ENCODE data around the gene NUMB. TPM values are rescaled to one million over a fixed set of nuclear protein-coding genes. Genes with fewer than 3 reads are reported as not detected.

Gene NUMB
- total and polyA plus RNA-seq, 2 donors (not counting 3 experiments of a cell fraction or from before 2014, with no cell fraction given): 128 to 164 TPM

GRCh38 chr14:73338551-73338950 lies 119.8 kb downstream of the NUMB start:
- Histone ChIP-seq H3K4me3 (replicated peaks in 1 of 3; ENCODE audit: insufficient read depth in 1 of 3, low read depth in 1 of 3, low read length in 3 of 3) (no peak overlapping the region), H3K4me2 (ENCODE audit: insufficient read depth, low read length) (no peak overlapping the region), H3K9ac (replicated peaks; ENCODE audit: extremely low read depth, insufficient read depth, low read length) (no peak overlapping the region), H3K79me2 (ENCODE audit: control insufficient read depth, insufficient read depth, low read length) (peaks cover 10% of the 10 kb centered on the region), H4K20me1 (replicated peaks; ENCODE audit: control insufficient read depth, extremely low read depth, insufficient read depth, low read length) (peaks cover 5% of the 10 kb centered on the region), H3K27me3 (ENCODE audit: control insufficient read depth in 2 of 2, insufficient read depth in 2 of 2, low read length in 2 of 2) (no peaks in the 10 kb centered on the region), H2AFZ (ENCODE audit: low read depth, low read length) (no peak overlapping the region), H3K36me3 (ENCODE audit: control insufficient read depth in 2 of 2, extremely low read depth in 1 of 2, insufficient read depth in 2 of 2, low read length in 2 of 2) (no peaks in the 10 kb centered on the region), H3K4me1 (ENCODE audit: control insufficient read depth, extremely low read depth, insufficient read depth, low read length) (no peaks in the 10 kb centered on the region), H3K9me3 (replicated peaks; ENCODE audit: control insufficient read depth, insufficient read depth, low read length) (no peaks in the 10 kb centered on the region), H3K27ac (ENCODE audit: insufficient read depth, low read depth, low read length) (no peak overlapping the region), H3K9me1 (replicated peaks; ENCODE audit: control insufficient read depth, extremely low read depth, insufficient read depth, low read length) (no peaks in the 10 kb centered on the region)
- POLR2A ChIA-PET: no interaction called here
- BruUV-seq (replicated peaks): no TSS peak
- dilution Hi-C loops (cut with MboI; ENCODE audit: extremely low pct_ligation_motif_present, low sequenced_read_pairs): no loop called here
- no peak for TF ChIP-seq POLR2A (IDR thresholded peaks at IDR 0.05; ENCODE audit: low read depth, low read length)
- TF ChIP-seq POLR2AphosphoS5 (IDR thresholded peaks at IDR 0.05; ENCODE audit: insufficient read depth, low read depth, low read length): no peak
- no peak for TF ChIP-seq GATA2 (IDR thresholded peaks at IDR 0.05; ENCODE audit: insufficient read depth, insufficient read length, low read depth, low read length)
- no peak for TF ChIP-seq JUN (IDR thresholded peaks at IDR 0.05; ENCODE audit: borderline replicate concordance, insufficient read depth, insufficient read length, low read depth)
- no peak for TF ChIP-seq MAX (IDR thresholded peaks at IDR 0.05; ENCODE audit: insufficient read depth, insufficient read length)
- TF ChIP-seq CTCF (IDR thresholded peaks at IDR 0.05; ENCODE audit: extremely low read depth in 1 of 2, insufficient read depth in 1 of 2, low read depth in 1 of 2, low read length in 2 of 2): no peak
- TF ChIP-seq EZH2 (IDR thresholded peaks at IDR 0.05; ENCODE audit: borderline replicate concordance, low read depth, low read length, severe bottlenecking): no peak
- TF ChIP-seq MYC (IDR thresholded peaks at IDR 0.05; ENCODE audit: low read depth, low read length): no peak
- intact Hi-C loops (cut with micrococcal nuclease): no loop called here
- CTCF ChIA-PET: interaction anchor here (0.6 to 1.9 kb wide), 4 partner anchors 18 to 75 kb away, joined by 3 to 4 read pairs (median 4); no protein-coding TSS in a partner anchor
- FAIRE-seq (no peak), DNase-seq (ENCODE audit: low read depth, low spot score) (no peak)

Data from endothelial cell of umbilical vein (primary cell).